IMR-90 (cell line): ENCODE results near the gene SNTA1. TPM values are rescaled to one million over a fixed set of nuclear protein-coding genes. Genes with fewer than 3 reads are reported as not detected.

Source experiments
- ATAC-seq: fragments of 200-7000 bp; cut with Tn5 transposase; 2 replicates; pipeline ENCODE4 v1.9.1; 2020; ENCODE audit warnings: low read depth, mild to moderate bottlenecking, moderate library complexity
- BruUV-seq: library from RNA; stranded (reverse); fragments of 400-500 nt; replicated peaks from 2 replicates; lab custom pipeline; 2021; lab: Mats Ljungman, UMichigan
- CTCF ChIA-PET: fragments of 300-600 bp; formaldehyde crosslinking; extraction: SDS; loops from one replicate; lab custom pipeline; 2021; ENCODE audit warnings: antibody characterized with exemption; lab: Yijun Ruan, JAX
- POLR2A ChIA-PET: fragments of 300-600 bp; sonication (Branson Sonifier 250); formaldehyde crosslinking; loops from one replicate; lab custom pipeline; 2022; ENCODE audit warnings: antibody characterized with exemption; ENCODE audit not compliant: unreplicated experiment; lab: Charles Lee
- DNase-seq: peaks from one replicate; pipeline ENCODE4 v3.0.0; 2013
- H2AFZ ChIP-seq: replicated peaks from 2 replicates; pipeline ENCODE3; 2013; ENCODE audit warnings: low read length, mild to moderate bottlenecking; ENCODE audit not compliant: poor library complexity
- H2AK5ac ChIP-seq: 2 replicates; pipeline ENCODE4 v1.6.1; 2013; ENCODE audit warnings: low read depth, low read length, inconsistent platforms
- H2AK9ac ChIP-seq: replicated peaks from 2 replicates; pipeline ENCODE3; 2013; ENCODE audit warnings: mild to moderate bottlenecking, low read depth, low read length, moderate library complexity; ENCODE audit not compliant: poor library complexity
- H2BK120ac ChIP-seq: 2 replicates; pipeline ENCODE4 v1.6.1; 2013; ENCODE audit warnings: low read depth, low read length, inconsistent platforms
- H2BK15ac ChIP-seq: 3 replicates; pipeline ENCODE4 v1.6.1; 2013; ENCODE audit warnings: low read depth, low read length, inconsistent platforms
- H2BK20ac ChIP-seq: 2 replicates; pipeline ENCODE4 v1.6.1; 2013; ENCODE audit warnings: low read depth, mild to moderate bottlenecking, inconsistent platforms, low read length, moderate library complexity
- H2BK5ac ChIP-seq: 2 replicates; pipeline ENCODE4 v1.6.1; 2013; ENCODE audit warnings: mild to moderate bottlenecking, low read depth, low read length, inconsistent platforms; ENCODE audit not compliant: poor library complexity, severe bottlenecking
- H3K14ac ChIP-seq: replicated peaks from 2 replicates; pipeline ENCODE4 v1.6.1; 2013; ENCODE audit warnings: low read depth, low read length, inconsistent platforms
- H3K18ac ChIP-seq: 2 replicates; pipeline ENCODE4 v1.6.1; 2013; ENCODE audit warnings: low read depth, low read length, control low read depth
- H3K23ac ChIP-seq: 2 replicates; pipeline ENCODE4 v1.6.1; 2013; ENCODE audit warnings: low read depth, low read length, inconsistent platforms
- H3K27ac ChIP-seq: 2 replicates; pipeline ENCODE4 v1.5.1; 2013; ENCODE audit warnings: mild to moderate bottlenecking, control low read depth, low read length; ENCODE audit not compliant: insufficient read depth
- H3K27me3 ChIP-seq: 2 replicates; pipeline ENCODE4 v1.6.1; 2013; ENCODE audit warnings: low read length; ENCODE audit not compliant: control insufficient read depth, insufficient read depth
- H3K36me3 ChIP-seq: 2 replicates; pipeline ENCODE4 v1.6.1; 2013; ENCODE audit warnings: low read length, mixed read lengths; ENCODE audit not compliant: control insufficient read depth, insufficient read depth
- H3K4ac ChIP-seq: 2 replicates; pipeline ENCODE4 v1.6.1; 2013; ENCODE audit warnings: low read depth, low read length, inconsistent platforms
- H3K4me1 ChIP-seq: 2 replicates; pipeline ENCODE4 v1.6.1; 2013; ENCODE audit warnings: low read length, mixed read lengths; ENCODE audit not compliant: control insufficient read depth, insufficient read depth
- H3K4me2 ChIP-seq: 2 replicates; pipeline ENCODE4 v1.6.1; 2013; ENCODE audit warnings: low read depth, mild to moderate bottlenecking, control low read depth, low read length, moderate library complexity
- H3K4me3 ChIP-seq: 2 replicates; pipeline ENCODE4 v1.5.1; 2013; ENCODE audit warnings: low read depth, mild to moderate bottlenecking, control low read depth, low read length, moderate library complexity; ENCODE audit not compliant: insufficient read depth
- H3K56ac ChIP-seq: 2 replicates; pipeline ENCODE4 v1.6.1; 2013; ENCODE audit warnings: low read length, inconsistent platforms; ENCODE audit not compliant: insufficient read depth; ENCODE audit errors: extremely low read depth
- H3K79me1 ChIP-seq, 2 experiments: 2 replicates each; pipeline ENCODE4 v1.6.1; 2013; ENCODE audit warnings: low read length in 2 of 2, inconsistent platforms in 1 of 2, low read depth in 1 of 2
- H3K9ac ChIP-seq: 2 replicates; pipeline ENCODE4 v1.6.1; 2013; ENCODE audit warnings: low read depth, low read length, control low read depth
- H3K9me1 ChIP-seq: 2 replicates; pipeline ENCODE4 v1.6.1; 2013; ENCODE audit warnings: low read length, inconsistent platforms; ENCODE audit not compliant: insufficient read depth
- H3K9me3 ChIP-seq: 2 replicates; pipeline ENCODE4 v1.6.1; 2013; ENCODE audit warnings: low read length; ENCODE audit not compliant: control insufficient read depth, insufficient read depth
- H4K20me1 ChIP-seq: 2 replicates; pipeline ENCODE4 v1.6.1; 2013; ENCODE audit warnings: low read length, inconsistent platforms; ENCODE audit not compliant: insufficient read depth
- H4K5ac ChIP-seq: 2 replicates; pipeline ENCODE4 v1.6.1; 2013; ENCODE audit warnings: mild to moderate bottlenecking, low read depth, low read length, control low read depth
- H4K8ac ChIP-seq, 2 experiments: 2 replicates each; pipeline ENCODE4 v1.6.1; 2013; ENCODE audit warnings: low read depth in 2 of 2, low read length in 2 of 2, control low read depth in 1 of 2, inconsistent platforms in 1 of 2
- H4K91ac ChIP-seq: 2 replicates; pipeline ENCODE4 v1.6.1; 2013; ENCODE audit warnings: low read depth, low read length, inconsistent platforms; ENCODE audit not compliant: insufficient read depth
- BHLHE40 ChIP-seq: fragments of 150-350 bp; IDR thresholded peaks from 2 replicates; pipeline ENCODE4 v1.6.1; 2016; ENCODE audit warnings: mild to moderate bottlenecking, low read depth, low read length
- CEBPB ChIP-seq: IDR thresholded peaks from 2 replicates; pipeline ENCODE4 v1.6.1; 2012; ENCODE audit warnings: low read depth, low read length, improper control_type of control experiment
- CHD1 ChIP-seq: IDR thresholded peaks from 2 replicates; pipeline ENCODE4 v1.6.1; 2012; ENCODE audit warnings: low read depth, low read length, improper control_type of control experiment
- ELK1 ChIP-seq: fragments of 150-350 bp; IDR thresholded peaks from 2 replicates; pipeline ENCODE4 v1.6.1; 2016; ENCODE audit warnings: low read depth, mild to moderate bottlenecking, low read length, moderate library complexity, borderline replicate concordance
- FOS ChIP-seq: fragments of 150-350 bp; IDR thresholded peaks from 2 replicates; pipeline ENCODE4 v1.6.1; 2016; ENCODE audit warnings: low read depth, low read length
- MAFK ChIP-seq: IDR thresholded peaks from 2 replicates; pipeline ENCODE4 v1.6.1; 2012; ENCODE audit warnings: low read depth, low read length, improper control_type of control experiment
- MAZ ChIP-seq: IDR thresholded peaks from 2 replicates; pipeline ENCODE4 v1.6.1; 2012; ENCODE audit warnings: low read depth, mild to moderate bottlenecking, low read length, improper control_type of control experiment, moderate library complexity, borderline replicate concordance
- MXI1 ChIP-seq: IDR thresholded peaks from 2 replicates; pipeline ENCODE4 v1.6.1; 2012; ENCODE audit warnings: low read depth, mild to moderate bottlenecking, low read length, moderate library complexity, borderline replicate concordance
- NFE2L2 ChIP-seq: fragments of 150-350 bp; IDR thresholded peaks from 2 replicates; pipeline ENCODE4 v1.6.1; 2016; ENCODE audit warnings: low read depth, mild to moderate bottlenecking, low read length
- POLR2A ChIP-seq: IDR thresholded peaks from 2 replicates; pipeline ENCODE4 v1.6.1; 2012; ENCODE audit warnings: mild to moderate bottlenecking, low read depth, low read length
- RAD21 ChIP-seq: IDR thresholded peaks from 2 replicates; pipeline ENCODE4 v1.6.1; 2012; ENCODE audit warnings: low read length, improper control_type of control experiment
- RFX5 ChIP-seq: IDR thresholded peaks from 2 replicates; pipeline ENCODE4 v1.8.0; 2012; ENCODE audit warnings: low read depth, mild to moderate bottlenecking, low read length, moderate library complexity
- SMC3 ChIP-seq: fragments of 150-350 bp; IDR thresholded peaks from 2 replicates; pipeline ENCODE4 v1.6.1; 2016; ENCODE audit warnings: low read depth, mild to moderate bottlenecking, antibody characterized with exemption, low read length, moderate library complexity
- USF2 ChIP-seq: fragments of 150-350 bp; IDR thresholded peaks from 2 replicates; pipeline ENCODE4 v1.6.1; 2017; ENCODE audit warnings: mild to moderate bottlenecking, antibody characterized with exemption, low read length, low read depth
- WGBS, 2 experiments: methylation state at CpG; one replicate each; pipeline versions ENCODE4 v1.1.5 to v1.1.7; 2013; ENCODE audit warnings: missing lambda C conversion rate in 2 of 2; ENCODE audit not compliant: insufficient read length in 1 of 2; ENCODE audit errors: extremely low coverage in 2 of 2; 5-methylcytosine and 5-hydroxymethylcytosine counted together
- dilution Hi-C: fragments of 300-500 bp; cut with HindIII; formaldehyde crosslinking; loops from one replicate; pipeline ENCODE4 v1.14.3; 2018; ENCODE audit warnings: low sequenced_read_pairs; ENCODE audit not compliant: unreplicated experiment
- in situ Hi-C: fragments of 300-500 bp; cut with MboI; formaldehyde crosslinking; loops from 3 replicates; pipeline ENCODE4 v1.14.3; 2019; ENCODE audit warnings: low sequenced_read_pairs, inconsistent platforms, mixed read lengths
- intact Hi-C: fragments of 100-400 bp; cut with micrococcal nuclease; formaldehyde crosslinking; loops from 2 replicates; pipeline ENCODE4 v1.10.0; 2022
- polyA plus RNA-seq, 3 experiments: library from polyadenylated mRNA; depleted of rRNA; stranded (reverse); fragments of >200 nt; gene quantifications; 2 replicates each; pipeline ENCODE4 v1.2.3, GENCODE V29; 2012; ENCODE audit warnings: low replicate concordance in 1 of 3
- total RNA-seq: library from RNA; depleted of rRNA; stranded (reverse); fragments of >200 nt; gene quantifications from 2 replicates; pipeline ENCODE4 v1.2.3, GENCODE V29; 2012

Gene SNTA1
- total and polyA plus RNA-seq, 2 of the 4 experiments (the other 2 are of a cell fraction), result 10.6 to 15.4 TPM

GRCh38 chr20:33359399-33360261 is 83.9 kb downstream of the SNTA1 start:
- H3K4me1 ChIP-seq, result peaks cover 2% of the 10 kb centered on the region; the same call in 1 of the 2 replicates
- H3K9ac ChIP-seq, result no peak overlapping the region
- no peaks in the 10 kb centered on the region for H3K79me1 ChIP-seq
- H2AK9ac ChIP-seq, result no peak overlapping the region
- H3K9me3 ChIP-seq, result no peaks in the 10 kb centered on the region
- no peak overlapping the region for H2BK20ac ChIP-seq
- H3K27me3 ChIP-seq, result no peaks in the 10 kb centered on the region
- ATAC-seq (no peak), DNase-seq (no peak)
- no peak for TF ChIP-seq ELK1
- no peak for TF ChIP-seq BHLHE40
- no peak for TF ChIP-seq RFX5
- TF ChIP-seq RAD21, result no peak
- no peak for TF ChIP-seq MAZ
- no peak for TF ChIP-seq MAFK
- no peak for TF ChIP-seq CEBPB
- TF ChIP-seq NFE2L2, result no peak
- no peak for TF ChIP-seq SMC3
- no peak for TF ChIP-seq POLR2A
- no peak for TF ChIP-seq USF2
- no peak for TF ChIP-seq MXI1
- TF ChIP-seq FOS, result no peak
- TF ChIP-seq CHD1, result no peak
- H3K9me1 ChIP-seq, result 0 out of 2 replicates have a peak, but pooled peaks cover 2% of the 10 kb centered on the region
- H3K14ac ChIP-seq, result no peak overlapping the region
- H3K36me3 ChIP-seq, result peaks cover 37% of the 10 kb centered on the region
- WGBS, 2 experiments, result 100% methylated on average over 1 of the region's 8 CpGs; no CpG with 5 or more reads in 1 of the 2 experiments
- no peak overlapping the region for H2AK5ac ChIP-seq
- H3K23ac ChIP-seq, result no peak overlapping the region
- no peak overlapping the region for H4K5ac ChIP-seq
- H3K56ac ChIP-seq, result no peak overlapping the region
- intact Hi-C loops, result no loop called here
- H3K4ac ChIP-seq, result no peak overlapping the region
- H2BK15ac ChIP-seq, result no peak overlapping the region
- H2AFZ ChIP-seq, result no peak overlapping the region
- POLR2A ChIA-PET, result no interaction called here
- no TSS peak for BruUV-seq
- H2BK5ac ChIP-seq, result no peak overlapping the region
- no peaks in the 10 kb centered on the region for H4K20me1 ChIP-seq
- no peak overlapping the region for H2BK120ac ChIP-seq
- H3K4me3 ChIP-seq, result no peak overlapping the region
- in situ Hi-C loops, result no loop called here
- H3K18ac ChIP-seq, result no peak overlapping the region
- no peak overlapping the region for H3K4me2 ChIP-seq
- H3K27ac ChIP-seq, result no peak overlapping the region
- CTCF ChIA-PET, result no interaction called here
- H4K91ac ChIP-seq, result no peak overlapping the region
- no peak overlapping the region for H4K8ac ChIP-seq
- dilution Hi-C loops, result no loop called here
